GM12878 (cell line): ENCODE data around the gene FLT1. TPM values are rescaled to one million over a fixed set of nuclear protein-coding genes. Genes with fewer than 3 reads are reported as not detected.

Experiments
- ATAC-seq: fragments of 200-7000 bp; cut with Tn5 transposase; 3 replicates; pipeline ENCODE4 v1.9.1; 2020; ENCODE audit warnings: mild to moderate bottlenecking, moderate library complexity
- BruUV-seq: library from RNA; stranded (reverse); fragments of 400-500 nt; replicated peaks from 2 replicates; lab custom pipeline; 2021; lab: Mats Ljungman, UMichigan
- CTCF ChIA-PET: fragments of 300-600 bp; sonication (Branson Sonifier 250); formaldehyde crosslinking; extraction: SDS; loops from one replicate; lab custom pipeline; 2021; ENCODE audit warnings: inconsistent platforms; lab: Yijun Ruan, JAX
- POLR2A ChIA-PET: fragments of 350-600 bp; formaldehyde crosslinking; extraction: SDS; loops from one replicate; lab custom pipeline; 2021; ENCODE audit warnings: inconsistent platforms; lab: Charles Lee
- RAD21 ChIA-PET: fragments of 300-600 bp; sonication (Branson Sonifier 250); formaldehyde crosslinking; loops from one replicate; lab custom pipeline; 2023; ENCODE audit warnings: antibody characterized with exemption; ENCODE audit not compliant: unreplicated experiment; lab: Charles Lee
- SMC1A ChIA-PET: fragments of 300-600 bp; sonication (Branson Sonifier 250); formaldehyde crosslinking; loops from one replicate; lab custom pipeline; 2023; ENCODE audit not compliant: unreplicated experiment, uncharacterized antibody; lab: Charles Lee
- DNase-seq: peaks from one replicate; pipeline ENCODE4 v3.0.0-alpha.2; 2011; ENCODE audit warnings: low read depth, low spot score
- FAIRE-seq: peaks from 3 replicates; lab custom pipeline; 2011; peaks lifted over from hg19 to GRCh38; lab: Jason Lieb, UNC
- H2AFZ ChIP-seq: 2 replicates; pipeline ENCODE4 v1.6.0; 2011; ENCODE audit warnings: low read depth, low read length, control low read depth; ENCODE audit not compliant: control insufficient read depth
- H3K27ac ChIP-seq: 2 replicates; pipeline ENCODE4 v1.5.1; 2011; ENCODE audit warnings: control low read depth; ENCODE audit not compliant: control insufficient read depth, insufficient read depth
- H3K27me3 ChIP-seq, 2 experiments: replicated peaks in 1 of 2; 2 replicates each; pipeline versions ENCODE4 v1.6.0 to v1.6.1; 2011; ENCODE audit warnings: low read length in 1 of 2; ENCODE audit not compliant: control insufficient read depth in 2 of 2, insufficient read depth in 2 of 2
- H3K36me3 ChIP-seq, 2 experiments: 2 replicates each; pipeline ENCODE4 v1.5.1; 2011; ENCODE audit warnings: low read length in 1 of 2; ENCODE audit not compliant: control insufficient read depth in 2 of 2, insufficient read depth in 2 of 2
- H3K4me1 ChIP-seq: 2 replicates; pipeline ENCODE4 v1.6.1; 2011; ENCODE audit warnings: mild to moderate bottlenecking, low read length, moderate library complexity, mixed read lengths; ENCODE audit not compliant: control insufficient read depth, insufficient read depth
- H3K4me2 ChIP-seq: 2 replicates; pipeline ENCODE4 v1.6.0; 2011; ENCODE audit warnings: control low read depth; ENCODE audit not compliant: control insufficient read depth, insufficient read depth
- H3K4me3 ChIP-seq: fragments of 200-600 bp; sonication (generic); 2 replicates; pipeline ENCODE4 v1.5.1; 2016
- H3K79me2 ChIP-seq: 2 replicates; pipeline ENCODE4 v1.6.0; 2011; ENCODE audit warnings: low read length; ENCODE audit not compliant: control insufficient read depth, insufficient read depth
- H3K9ac ChIP-seq: 2 replicates; pipeline ENCODE4 v1.8.0; 2011; ENCODE audit warnings: low read length, control low read depth, mixed read lengths; ENCODE audit not compliant: control insufficient read depth, insufficient read depth
- H3K9me3 ChIP-seq: replicated peaks from 3 replicates; pipeline ENCODE4 v1.5.1; 2011; ENCODE audit warnings: mild to moderate bottlenecking, low read length; ENCODE audit not compliant: control insufficient read depth, insufficient read depth
- H4K20me1 ChIP-seq: 2 replicates; pipeline ENCODE4 v1.6.0; 2011; ENCODE audit not compliant: control insufficient read depth, insufficient read depth
- CREB1 ChIP-seq: IDR thresholded peaks from 2 replicates; pipeline ENCODE4 v1.6.1; 2012; ENCODE audit warnings: low read depth, mild to moderate bottlenecking, inconsistent platforms
- FOXM1 ChIP-seq: IDR thresholded peaks from 2 replicates; pipeline ENCODE4 v1.6.1; 2012; ENCODE audit warnings: low read depth, mild to moderate bottlenecking, inconsistent platforms, low read length, moderate library complexity
- JUNB ChIP-seq: IDR thresholded peaks from 2 replicates; pipeline ENCODE4 v1.6.1; 2016; ENCODE audit warnings: antibody characterized with exemption, mild to moderate bottlenecking
- JUND ChIP-seq: IDR thresholded peaks from 2 replicates; pipeline ENCODE4 v1.6.1; 2012; ENCODE audit warnings: low read depth, mild to moderate bottlenecking, low read length, improper control_type of control experiment, moderate library complexity
- SMAD5 ChIP-seq: IDR thresholded peaks from 2 replicates; pipeline ENCODE4 v1.6.1; 2016; ENCODE audit warnings: antibody characterized with exemption, low read depth
- SMC3 ChIP-seq: IDR thresholded peaks from 2 replicates; pipeline ENCODE4 v1.6.1; 2011; ENCODE audit warnings: low read length, improper control_type of control experiment, borderline replicate concordance
- SREBF2 ChIP-seq: IDR thresholded peaks from 2 replicates; pipeline ENCODE4 v1.6.1; 2012; ENCODE audit warnings: mild to moderate bottlenecking, low read length
- SUZ12 ChIP-seq: fragments of 200-600 bp; sonication (generic); IDR thresholded peaks from one replicate; pipeline ENCODE4 v1.6.1; 2018; ENCODE audit warnings: antibody characterized with exemption, mild to moderate bottlenecking; ENCODE audit not compliant: unreplicated experiment
- TCF12 ChIP-seq: IDR thresholded peaks from 2 replicates; pipeline ENCODE4 v1.6.1; 2011; ENCODE audit warnings: low read depth, mild to moderate bottlenecking, low read length
- ZSCAN29 ChIP-seq: fragments of 450-650 bp; IDR thresholded peaks from 2 replicates; pipeline ENCODE4 v1.6.1; 2017; ENCODE audit warnings: mild to moderate bottlenecking, moderate library complexity
- WGBS: methylation state at CpG from one replicate; pipeline ENCODE4 v1.1.6; 2016; ENCODE audit warnings: low lambda C conversion rate; ENCODE audit not compliant: insufficient replicate concordance, insufficient coverage; ENCODE audit errors: missing lambda C conversion rate; 5-methylcytosine and 5-hydroxymethylcytosine counted together
- in situ Hi-C: fragments of 300-500 bp; cut with MboI; formaldehyde crosslinking; loops from 9 replicates; pipeline ENCODE4 v1.14.3; 2018; ENCODE audit warnings: mixed read lengths
- intact Hi-C: fragments of 100-400 bp; cut with micrococcal nuclease; formaldehyde crosslinking; loops from one replicate; pipeline ENCODE4 v1.14.2; 2022; ENCODE audit not compliant: unreplicated experiment
- polyA plus RNA-seq, 11 experiments: library from polyadenylated mRNA; depleted of rRNA in 4 of 11; unstranded in 6 of 11; stranded (reverse) in 5 of 11; fragments of >200 nt; fragmentation: Nextera tagmentation in 4 of 11; fragmentation: Illumina TruSeq in 1 of 11; extraction: Ambion mirVana in 4 of 11; extraction: Trizol in 1 of 11; gene quantifications; 1 replicate in 1 of 11; 2 replicates in 10 of 11; pipeline versions ENCODE4 v1.2.1 to v1.2.3, GENCODE V29; 2011 to 2016; ENCODE audit warnings: inconsistent platforms in 2 of 11, missing spikeins in 2 of 11, low read depth in 1 of 11
- total RNA-seq, 4 experiments: library from RNA; depleted of rRNA in 3 of 4; stranded (reverse); fragments of >200 nt in 3 of 4; fragmentation: Illumina TruSeq in 1 of 4; extraction: Trizol in 1 of 4; gene quantifications; 2 replicates each; pipeline versions ENCODE4 v1.2.1 to v1.2.3, GENCODE V29; 2013 to 2021
- TF ChIP-seq, protein P1 (sequence below): fragments of 450-650 bp; IDR thresholded peaks from 2 replicates; pipeline ENCODE4 v1.6.1; 2016; ENCODE audit warnings: mild to moderate bottlenecking, moderate library complexity, borderline replicate concordance
- TF ChIP-seq, protein P2 (sequence below): fragments of 450-650 bp; formaldehyde crosslinking; IDR thresholded peaks from 2 replicates; pipeline ENCODE4 v1.4.0; 2022; ENCODE audit warnings: mild to moderate bottlenecking, moderate library complexity

The FLT1 gene
- total and polyA plus RNA-seq, 10 of the 15 experiments (the other 5 are each of a cell fraction or from before 2014, with no cell fraction given) = 0.55 to 5.6 (median 0.84) TPM

- TF ChIP-seq, protein P1, sequence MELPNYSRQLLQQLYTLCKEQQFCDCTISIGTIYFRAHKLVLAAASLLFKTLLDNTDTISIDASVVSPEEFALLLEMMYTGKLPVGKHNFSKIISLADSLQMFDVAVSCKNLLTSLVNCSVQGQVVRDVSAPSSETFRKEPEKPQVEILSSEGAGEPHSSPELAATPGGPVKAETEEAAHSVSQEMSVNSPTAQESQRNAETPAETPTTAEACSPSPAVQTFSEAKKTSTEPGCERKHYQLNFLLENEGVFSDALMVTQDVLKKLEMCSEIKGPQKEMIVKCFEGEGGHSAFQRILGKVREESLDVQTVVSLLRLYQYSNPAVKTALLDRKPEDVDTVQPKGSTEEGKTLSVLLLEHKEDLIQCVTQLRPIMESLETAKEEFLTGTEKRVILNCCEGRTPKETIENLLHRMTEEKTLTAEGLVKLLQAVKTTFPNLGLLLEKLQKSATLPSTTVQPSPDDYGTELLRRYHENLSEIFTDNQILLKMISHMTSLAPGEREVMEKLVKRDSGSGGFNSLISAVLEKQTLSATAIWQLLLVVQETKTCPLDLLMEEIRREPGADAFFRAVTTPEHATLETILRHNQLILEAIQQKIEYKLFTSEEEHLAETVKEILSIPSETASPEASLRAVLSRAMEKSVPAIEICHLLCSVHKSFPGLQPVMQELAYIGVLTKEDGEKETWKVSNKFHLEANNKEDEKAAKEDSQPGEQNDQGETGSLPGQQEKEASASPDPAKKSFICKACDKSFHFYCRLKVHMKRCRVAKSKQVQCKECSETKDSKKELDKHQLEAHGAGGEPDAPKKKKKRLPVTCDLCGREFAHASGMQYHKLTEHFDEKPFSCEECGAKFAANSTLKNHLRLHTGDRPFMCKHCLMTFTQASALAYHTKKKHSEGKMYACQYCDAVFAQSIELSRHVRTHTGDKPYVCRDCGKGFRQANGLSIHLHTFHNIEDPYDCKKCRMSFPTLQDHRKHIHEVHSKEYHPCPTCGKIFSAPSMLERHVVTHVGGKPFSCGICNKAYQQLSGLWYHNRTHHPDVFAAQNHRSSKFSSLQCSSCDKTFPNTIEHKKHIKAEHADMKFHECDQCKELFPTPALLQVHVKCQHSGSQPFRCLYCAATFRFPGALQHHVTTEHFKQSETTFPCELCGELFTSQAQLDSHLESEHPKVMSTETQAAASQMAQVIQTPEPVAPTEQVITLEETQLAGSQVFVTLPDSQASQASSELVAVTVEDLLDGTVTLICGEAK = no peak
- TF ChIP-seq, all 136 proteins: peak for 0
Observed at GRCh38 chr13:28338006-28338574, 156.8 kb downstream of the FLT1 start (continued).

GRCh38 chr13:28337166-28338005, 157.5 kb downstream of the FLT1 start:
- in situ Hi-C loops = no loop called here
- no peak overlapping the region for H3K27ac ChIP-seq
- H3K4me3 ChIP-seq = no peak overlapping the region
- DNase-seq (no peak), FAIRE-seq (no peak)
- no peaks in the 10 kb centered on the region for H3K4me1 ChIP-seq
- no peak overlapping the region for H3K4me2 ChIP-seq
- no peaks in the 10 kb centered on the region for H3K79me2 ChIP-seq
- WGBS = 39% methylated on average over 4 of the region's 4 CpGs
- BruUV-seq = no TSS peak
- intact Hi-C loops = no loop called here
- no peak for TF ChIP-seq JUNB
- TF ChIP-seq CREB1 = no peak
- TF ChIP-seq SUZ12 = no peak
- no peak for TF ChIP-seq TCF12
- no peak for TF ChIP-seq JUND
- TF ChIP-seq FOXM1 = no peak
- TF ChIP-seq SREBF2 = no peak
- TF ChIP-seq, protein P2, sequence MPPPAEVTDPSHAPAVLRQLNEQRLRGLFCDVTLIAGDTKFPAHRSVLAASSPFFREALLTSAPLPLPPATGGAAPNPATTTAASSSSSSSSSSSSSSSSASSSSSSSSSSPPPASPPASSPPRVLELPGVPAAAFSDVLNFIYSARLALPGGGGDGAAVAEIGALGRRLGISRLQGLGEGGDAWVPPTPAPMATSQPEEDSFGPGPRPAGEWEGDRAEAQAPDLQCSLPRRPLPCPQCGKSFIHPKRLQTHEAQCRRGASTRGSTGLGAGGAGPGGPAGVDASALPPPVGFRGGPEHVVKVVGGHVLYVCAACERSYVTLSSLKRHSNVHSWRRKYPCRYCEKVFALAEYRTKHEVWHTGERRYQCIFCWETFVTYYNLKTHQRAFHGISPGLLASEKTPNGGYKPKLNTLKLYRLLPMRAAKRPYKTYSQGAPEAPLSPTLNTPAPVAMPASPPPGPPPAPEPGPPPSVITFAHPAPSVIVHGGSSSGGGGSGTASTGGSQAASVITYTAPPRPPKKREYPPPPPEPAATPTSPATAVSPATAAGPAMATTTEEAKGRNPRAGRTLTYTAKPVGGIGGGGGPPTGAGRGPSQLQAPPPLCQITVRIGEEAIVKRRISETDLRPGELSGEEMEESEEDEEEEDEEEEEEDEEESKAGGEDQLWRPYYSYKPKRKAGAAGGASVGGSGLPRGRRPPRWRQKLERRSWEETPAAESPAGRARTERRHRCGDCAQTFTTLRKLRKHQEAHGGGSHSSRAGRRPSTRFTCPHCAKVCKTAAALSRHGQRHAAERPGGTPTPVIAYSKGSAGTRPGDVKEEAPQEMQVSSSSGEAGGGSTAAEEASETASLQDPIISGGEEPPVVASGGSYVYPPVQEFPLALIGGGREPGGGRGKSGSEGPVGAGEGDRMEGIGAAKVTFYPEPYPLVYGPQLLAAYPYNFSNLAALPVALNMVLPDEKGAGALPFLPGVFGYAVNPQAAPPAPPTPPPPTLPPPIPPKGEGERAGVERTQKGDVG (CRISPR knock-in tag) = no peak
- TF ChIP-seq SMC3 = no peak
- no peak for TF ChIP-seq SMAD5
- TF ChIP-seq ZSCAN29 = no peak
- TF ChIP-seq, all 136 proteins: peak for 0
- ChIA-PET CTCF (interaction anchor here (1.2 kb wide), 1 partner anchor 14 kb away, joined by 3 read pairs; no protein-coding TSS in a partner anchor), POLR2A (no interaction called here), RAD21 (interaction anchor here (0.6 kb wide), 1 partner anchor 300 kb away, joined by 4 read pairs; no protein-coding TSS in a partner anchor), SMC1A (no interaction called here)
- no peaks in the 10 kb centered on the region for H3K27me3 ChIP-seq
- no peaks in the 10 kb centered on the region for H3K9me3 ChIP-seq
- H2AFZ ChIP-seq = no peak overlapping the region
- H3K36me3 ChIP-seq = no peaks in the 10 kb centered on the region
- H3K9ac ChIP-seq = no peak overlapping the region
- no peaks in the 10 kb centered on the region for H4K20me1 ChIP-seq
- ATAC-seq = no peak
